Measurements from ENCODE around the gene EYA2. TPM values are rescaled to one million over a fixed set of nuclear protein-coding genes. Genes with fewer than 3 reads are reported as not detected.

Gene EYA2
- total and polyA plus RNA-seq, 4 donors, result 1.6 to 4.4 (median 2.1) TPM

GRCh38 chr20:46901638-46902037, 7.0 kb downstream of the EYA2 start:
- Histone ChIP-seq H3K27me3 (ENCODE audit: control insufficient read depth in 3 of 3, insufficient read depth in 3 of 3, low read length in 2 of 3) (peaks cover 0 to 41% (median 22%) of the 10 kb centered on the region in 3 donors), H3K4me3 (no peak overlapping the region), H3K36me3 (ENCODE audit: control insufficient read depth in 4 of 4, insufficient read depth in 4 of 4, low read length in 4 of 4) (no peaks in the 10 kb centered on the region), H3K4me1 (ENCODE audit: control insufficient read depth in 5 of 5, insufficient read depth in 5 of 5, low read length in 5 of 5) (peaks cover 0 to 21% (median 0%) of the 10 kb centered on the region in 5 donors), H3K27ac (ENCODE audit: low read depth in 1 of 2, low read length in 1 of 2) (no peak overlapping the region), H3K9ac (ENCODE audit: insufficient read depth in 1 of 2, low read length in 2 of 2) (no peak overlapping the region), H3K9me3 (ENCODE audit: control insufficient read depth in 4 of 4, insufficient read depth in 3 of 4, low read length in 3 of 4) (peaks cover 0 to 3% (median 0%) of the 10 kb centered on the region in 4 donors)
- ATAC-seq (ENCODE audit: insufficient read depth, low FRiP score) (no peak), DNase-seq (no peak)
- WGBS, 2 donors, result 79 to 84% methylated on average over 13 of the region's 13 CpGs
- no peak for TF ChIP-seq CTCF (IDR thresholded peaks at IDR 0.05; ENCODE audit: control extremely low read depth, extremely low read depth)

- 68% methylated on average over 9 of the region's 9 CpGs for WGBS, 2 donors
- DNase-seq (no peak), ATAC-seq (ENCODE audit: insufficient read depth, low FRiP score) (no peak)
- Histone ChIP-seq H3K36me3 (ENCODE audit: control insufficient read depth in 4 of 4, insufficient read depth in 4 of 4, low read length in 4 of 4) (no peaks in the 10 kb centered on the region), H3K9ac (ENCODE audit: insufficient read depth in 1 of 2, low read length in 2 of 2) (no peak overlapping the region), H3K9me3 (ENCODE audit: control insufficient read depth in 4 of 4, insufficient read depth in 3 of 4, low read length in 3 of 4) (no peaks in the 10 kb centered on the region), H3K4me3 (no peak overlapping the region), H3K27me3 (ENCODE audit: control insufficient read depth in 3 of 3, insufficient read depth in 3 of 3, low read length in 2 of 3) (peaks cover 0 to 26% (median 8%) of the 10 kb centered on the region in 3 donors), H3K4me1 (ENCODE audit: control insufficient read depth in 5 of 5, insufficient read depth in 5 of 5, low read length in 5 of 5) (peaks cover 0 to 21% (median 0%) of the 10 kb centered on the region in 5 donors), H3K27ac (ENCODE audit: low read depth in 1 of 2, low read length in 1 of 2) (no peak overlapping the region)
- no peak for TF ChIP-seq CTCF (IDR thresholded peaks at IDR 0.05; ENCODE audit: control extremely low read depth, extremely low read depth)
These were observed 8.6 kb downstream of the EYA2 start for GRCh38 chr20:46903256-46903655.

GRCh38 chr20:46903937-46904336, 9.3 kb downstream of the EYA2 start:
- Histone ChIP-seq H3K27ac (ENCODE audit: low read depth in 1 of 2, low read length in 1 of 2) (no peak overlapping the region), H3K9ac (ENCODE audit: insufficient read depth in 1 of 2, low read length in 2 of 2) (no peak overlapping the region), H3K4me1 (ENCODE audit: control insufficient read depth in 5 of 5, insufficient read depth in 5 of 5, low read length in 5 of 5) (peaks cover 0 to 21% (median 0%) of the 10 kb centered on the region in 5 donors), H3K4me3 (no peak overlapping the region), H3K9me3 (ENCODE audit: control insufficient read depth in 4 of 4, insufficient read depth in 3 of 4, low read length in 3 of 4) (no peaks in the 10 kb centered on the region), H3K36me3 (ENCODE audit: control insufficient read depth in 4 of 4, insufficient read depth in 4 of 4, low read length in 4 of 4) (no peaks in the 10 kb centered on the region), H3K27me3 (ENCODE audit: control insufficient read depth in 3 of 3, insufficient read depth in 3 of 3, low read length in 2 of 3) (peaks cover 0 to 21% (median 7%) of the 10 kb centered on the region in 3 donors)
- ATAC-seq (ENCODE audit: insufficient read depth, low FRiP score) (no peak), DNase-seq (no peak)
- WGBS, 2 donors, result 68 to 72% methylated on average over 7 of the region's 7 CpGs
- no peak for TF ChIP-seq CTCF (IDR thresholded peaks at IDR 0.05; ENCODE audit: control extremely low read depth, extremely low read depth)
